Stimulated activated CD8-positive, alpha-beta memory T cell treated with anti-CD3 and anti-CD28 coated beads, Interleukin-12 subunit alpha, Interleukin-12 subunit beta, amount 100 ng/mL, for 24 hours (primary cell): ENCODE measurements around the gene DLG3.

ENCODE experiments used
- DNase-seq: peaks from one replicate; pipeline ENCODE4 v3.0.0-alpha.2; 2020; ENCODE audit errors: extremely low read depth

DLG3 gene

DNA sequence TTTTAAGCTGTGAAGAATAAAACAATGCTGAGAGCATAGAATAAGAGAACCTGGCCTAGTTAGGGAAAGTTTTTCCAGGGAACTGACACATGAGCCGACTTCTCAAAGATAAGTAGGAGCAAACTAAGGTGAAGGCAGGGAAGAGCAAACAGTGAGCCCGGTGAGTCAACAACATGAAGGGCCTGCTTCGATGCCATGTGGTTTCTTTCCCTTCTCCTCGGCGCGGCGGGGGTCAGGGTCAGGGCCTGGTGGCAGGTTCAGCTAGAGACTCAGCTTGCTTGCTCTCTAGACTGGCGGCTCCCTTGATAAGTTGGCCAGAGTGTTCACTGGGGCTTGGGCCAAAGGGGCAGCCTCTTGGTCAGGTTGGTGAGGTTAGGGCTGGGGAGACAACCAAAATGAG, 81.1 kb downstream of the DLG3 start:
- DNase-seq, result no peak

- no peak for DNase-seq
Measured at GRCh38 chrX:70527053-70527452, 82.4 kb downstream of the DLG3 start.

DNA sequence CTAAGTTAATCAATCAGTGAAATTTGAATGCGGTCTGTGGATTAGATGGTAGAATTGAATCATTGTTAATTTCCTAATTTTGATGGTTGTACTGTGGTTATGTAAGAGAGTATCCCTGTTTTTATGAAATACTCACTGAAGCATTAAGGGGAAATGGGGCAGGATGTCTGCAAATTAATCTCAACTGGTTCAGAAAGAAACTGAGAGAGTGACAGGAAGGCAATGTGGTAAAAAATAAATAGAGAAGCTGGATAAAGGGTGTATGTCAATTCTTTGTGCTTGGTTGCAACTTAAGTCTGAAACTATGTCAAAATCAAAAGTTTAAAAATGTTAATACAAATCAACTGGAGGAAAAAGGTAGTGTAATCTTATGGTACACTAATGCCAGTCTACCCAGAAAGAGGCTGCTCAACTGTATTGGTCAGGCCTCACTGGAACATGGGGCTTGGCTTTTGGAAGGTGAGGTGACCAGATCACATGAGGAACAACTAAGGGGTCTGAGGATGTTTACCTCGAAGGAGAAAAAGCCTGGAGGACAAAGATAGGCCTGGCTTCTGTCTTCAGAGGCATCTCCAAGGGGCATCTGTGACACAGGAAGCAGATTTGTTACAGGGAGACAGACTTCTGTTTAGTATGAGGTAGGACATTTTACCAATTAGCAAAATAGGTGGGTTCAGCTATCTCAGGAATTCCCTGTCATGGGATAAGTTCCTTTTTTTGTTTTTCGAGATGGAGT, 83.1 kb downstream of the DLG3 start:
- DNase-seq, result no peak

GRCh38 chrX:70535198-70535597, 90.6 kb downstream of the DLG3 start:
- no peak for DNase-seq

DNA sequence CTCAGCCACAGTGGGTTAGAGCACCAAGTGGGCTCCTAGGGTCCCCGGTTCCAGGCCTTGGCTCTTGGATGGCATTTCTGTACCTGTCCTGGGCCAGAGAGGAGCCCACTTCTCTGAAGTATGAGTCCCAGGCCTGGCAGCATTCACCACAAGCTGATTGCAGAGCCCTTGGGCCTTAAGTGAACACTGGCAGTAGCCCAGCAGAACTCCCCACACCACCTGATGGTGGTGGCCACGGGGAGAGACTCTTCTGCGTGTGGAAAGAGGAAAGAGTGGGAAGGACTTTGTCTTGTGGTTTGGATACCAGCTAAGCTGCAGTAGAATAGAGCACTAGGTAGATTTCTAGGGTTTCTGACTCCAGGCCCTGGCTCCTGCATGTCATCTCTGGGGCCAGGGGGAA, 104.8 kb downstream of the DLG3 start:
- no peak for DNase-seq

- DNase-seq, result no peak
Measured at GRCh38 chrX:70552130-70552704, 107.6 kb downstream of the DLG3 start.

GRCh38 chrX:70553516-70553915, 108.9 kb downstream of the DLG3 start:
- DNase-seq, result no peak

- DNase-seq, result no peak
Measured at GRCh38 chrX:70554081-70554480, 109.4 kb downstream of the DLG3 start.

DNA sequence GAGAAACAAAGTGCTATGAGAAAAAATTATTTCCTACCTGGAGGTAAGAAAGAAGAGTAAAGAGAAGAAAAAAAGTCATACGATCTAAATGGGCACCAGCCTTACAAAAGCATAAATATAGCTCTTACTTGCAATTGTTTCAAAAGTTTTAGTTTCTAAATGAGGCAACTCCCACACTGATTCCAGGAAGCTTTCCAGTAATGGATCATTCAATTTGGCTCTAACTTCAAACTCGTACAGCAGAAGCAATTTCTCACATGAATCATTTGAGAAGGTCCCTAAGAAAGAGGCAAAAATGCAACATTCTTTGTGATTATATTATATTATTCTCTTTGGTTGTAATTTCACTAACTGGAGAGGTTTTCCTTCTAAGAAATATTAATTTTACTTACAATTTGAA, 109.9 kb downstream of the DLG3 start:
- no peak for DNase-seq

DNA sequence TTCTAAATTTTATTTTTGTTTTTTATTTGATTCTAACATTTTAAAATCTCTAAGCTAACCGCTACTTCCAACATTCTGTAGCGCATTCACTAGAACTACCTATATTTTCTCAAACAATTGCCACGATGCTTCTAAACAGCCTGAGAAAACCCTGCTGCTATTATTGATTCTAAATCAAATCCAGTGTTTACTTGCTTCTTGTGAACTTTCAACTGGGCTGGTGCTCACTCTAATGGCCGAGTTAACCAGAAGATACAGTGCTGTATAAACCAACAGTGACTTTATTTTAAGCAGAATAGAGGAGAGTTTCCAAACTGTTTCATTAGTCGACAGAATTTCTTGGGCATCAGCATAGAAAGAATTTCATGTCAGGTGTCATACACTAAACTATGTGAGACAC, 110.3 kb downstream of the DLG3 start:
- DNase-seq, result no peak
